ENCODE results near the gene SARDH.

GRCh38 chr9:133614678-133615077, 123.5 kb downstream of the SARDH start:
- TF ChIP-seq CTCF (IDR thresholded peaks at IDR 0.05) (no peak), POLR2A (IDR thresholded peaks at IDR 0.05) (no peak), POLR2AphosphoS5 (IDR thresholded peaks at IDR 0.05) (no peak), EP300 (IDR thresholded peaks at IDR 0.05) (no peak)
